Measurements from ENCODE around the gene UBE2H.

GRCh38 chr7:129816742-129817141, 136.0 kb downstream of the UBE2H start:
- TF ChIP-seq, protein P1, sequence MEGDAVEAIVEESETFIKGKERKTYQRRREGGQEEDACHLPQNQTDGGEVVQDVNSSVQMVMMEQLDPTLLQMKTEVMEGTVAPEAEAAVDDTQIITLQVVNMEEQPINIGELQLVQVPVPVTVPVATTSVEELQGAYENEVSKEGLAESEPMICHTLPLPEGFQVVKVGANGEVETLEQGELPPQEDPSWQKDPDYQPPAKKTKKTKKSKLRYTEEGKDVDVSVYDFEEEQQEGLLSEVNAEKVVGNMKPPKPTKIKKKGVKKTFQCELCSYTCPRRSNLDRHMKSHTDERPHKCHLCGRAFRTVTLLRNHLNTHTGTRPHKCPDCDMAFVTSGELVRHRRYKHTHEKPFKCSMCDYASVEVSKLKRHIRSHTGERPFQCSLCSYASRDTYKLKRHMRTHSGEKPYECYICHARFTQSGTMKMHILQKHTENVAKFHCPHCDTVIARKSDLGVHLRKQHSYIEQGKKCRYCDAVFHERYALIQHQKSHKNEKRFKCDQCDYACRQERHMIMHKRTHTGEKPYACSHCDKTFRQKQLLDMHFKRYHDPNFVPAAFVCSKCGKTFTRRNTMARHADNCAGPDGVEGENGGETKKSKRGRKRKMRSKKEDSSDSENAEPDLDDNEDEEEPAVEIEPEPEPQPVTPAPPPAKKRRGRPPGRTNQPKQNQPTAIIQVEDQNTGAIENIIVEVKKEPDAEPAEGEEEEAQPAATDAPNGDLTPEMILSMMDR (IDR thresholded peaks at IDR 0.05; ENCODE audit: low read depth, low read length) = no peak
- TF ChIP-seq, protein P2, sequence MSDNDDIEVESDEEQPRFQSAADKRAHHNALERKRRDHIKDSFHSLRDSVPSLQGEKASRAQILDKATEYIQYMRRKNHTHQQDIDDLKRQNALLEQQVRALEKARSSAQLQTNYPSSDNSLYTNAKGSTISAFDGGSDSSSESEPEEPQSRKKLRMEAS (IDR thresholded peaks at IDR 0.05; ENCODE audit: low read depth, low read length) = no peak
- TF ChIP-seq POLR2A (IDR thresholded peaks at IDR 0.05; ENCODE audit: extremely low read depth, insufficient read length) = no peak

Data from NB4 (cell line).